Posterior vena cava (tissue), 2 donors: Measurements from ENCODE around the gene SLF1. TPM values are rescaled to one million over a fixed set of nuclear protein-coding genes. Genes with fewer than 3 reads are reported as not detected.

Experiments
- DNase-seq: peaks from one replicate; pipeline ENCODE4 v3.0.0-alpha.2; 2020; ENCODE audit warnings: low spot score
- intact Hi-C, 2 donors: fragments of 100-400 bp; cut with DNase I; formaldehyde crosslinking; loops; one replicate each; pipeline versions ENCODE4 v1.14.1 to v1.14.2; 2022 to 2023
- total RNA-seq, 2 donors: library from RNA; stranded (reverse); fragmentation: NEBNext Ultra II Directional; extraction: Animal tissue kit (Norgen Biotek cat#: 25700); gene quantifications; one replicate each; pipeline ENCODE4 v1.2.1, GENCODE V29; 2021
- donor health status: DM: yes; HTN: yes; CAD: no.
- donor health status: DM: yes; HTN: yes; CAD: no.

The SLF1 gene
- total RNA-seq, 2 donors from 2014 or later: 4.3 to 4.4 TPM

DNA sequence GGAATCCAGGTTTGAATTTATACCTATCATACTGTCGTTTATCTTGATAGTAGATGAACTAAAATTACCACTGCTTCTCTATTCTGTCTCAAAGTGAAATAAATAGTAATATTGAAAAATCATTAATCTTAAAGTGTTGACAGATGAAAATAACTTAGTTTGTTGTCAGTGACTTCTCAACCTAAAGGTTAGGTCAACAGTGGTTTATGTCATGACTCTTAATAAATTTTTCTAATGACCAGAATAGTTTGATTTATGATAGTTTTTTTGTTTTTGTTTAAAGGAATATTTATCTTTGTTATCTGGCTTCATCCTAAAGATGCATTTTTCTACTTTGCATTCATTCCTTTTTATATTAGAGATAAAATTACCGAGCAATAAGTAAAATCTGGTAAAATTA is 81.1 kb downstream of the SLF1 start:
- intact Hi-C loops: no loop called here
- DNase-seq: no peak

DNA sequence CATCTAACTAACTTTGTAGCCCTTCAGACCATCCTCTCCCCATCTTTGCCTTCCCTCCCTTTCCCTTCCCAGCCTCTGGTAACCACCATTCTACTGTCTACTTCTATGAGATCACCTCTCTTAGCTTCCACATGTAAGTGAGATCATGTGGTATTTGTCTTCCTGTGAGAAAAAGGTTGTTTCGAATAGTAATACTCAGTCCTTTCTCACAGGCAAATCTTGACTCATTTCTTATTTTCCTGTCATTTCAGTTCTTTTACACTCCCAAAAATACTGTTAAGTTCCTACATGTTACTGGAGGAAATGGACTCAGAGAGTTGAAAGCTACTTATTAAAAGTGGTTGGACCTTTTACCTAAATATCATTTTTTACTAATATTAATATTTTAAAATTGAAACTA is 82.1 kb downstream of the SLF1 start:
- DNase-seq: no peak
- intact Hi-C loops: no loop called here

- intact Hi-C loops: no loop called here
- no peak for DNase-seq
These were observed 84.3 kb downstream of the SLF1 start for GRCh38 chr5:94702729-94703128.

GRCh38 chr5:94705427-94705826 is 87.0 kb downstream of the SLF1 start:
- DNase-seq: no peak
- intact Hi-C loops: no loop called here

DNA sequence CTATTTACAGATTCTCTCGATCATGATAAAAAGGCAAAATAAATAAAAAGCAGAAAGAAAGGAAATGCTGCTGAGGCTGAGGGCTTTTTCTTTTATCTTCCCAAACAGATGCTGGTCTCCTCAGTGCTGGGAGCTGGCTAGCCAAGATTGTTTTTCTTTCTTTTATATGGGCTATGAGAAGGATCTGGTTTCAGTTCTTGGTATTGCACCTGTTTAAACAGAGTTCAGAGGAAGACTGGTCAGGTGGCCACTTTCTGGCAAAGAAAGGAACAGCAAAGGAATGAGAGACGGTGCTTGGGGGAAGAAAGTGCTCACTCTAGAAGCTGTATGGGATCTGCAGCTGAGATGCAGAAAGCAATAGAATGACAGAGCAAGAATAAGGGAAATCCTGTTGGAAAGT is 88.9 kb downstream of the SLF1 start:
- intact Hi-C loops: no loop called here
- DNase-seq: no peak

GRCh38 chr5:94709277-94709676 is 90.8 kb downstream of the SLF1 start:
- intact Hi-C loops: no loop called here
- no peak for DNase-seq

DNA sequence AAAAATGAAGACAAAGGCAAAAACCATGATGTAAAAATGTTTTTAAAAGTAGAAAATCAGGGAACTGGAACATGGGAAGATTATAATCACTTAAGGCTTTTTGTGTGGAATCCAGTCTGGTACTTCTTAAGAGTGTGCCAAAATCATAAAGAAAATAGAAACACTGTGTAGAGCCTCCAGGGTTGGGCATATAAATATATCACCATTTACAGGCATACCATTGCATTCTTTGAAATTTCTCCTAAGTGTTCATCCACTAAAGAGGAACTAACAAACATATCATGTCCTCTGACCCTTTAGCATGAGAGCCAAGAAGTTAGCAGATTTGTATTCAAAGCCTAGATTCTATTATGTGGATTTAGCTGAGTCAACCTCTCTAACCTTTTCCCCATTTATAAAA is 93.3 kb downstream of the SLF1 start:
- DNase-seq: no peak
- intact Hi-C loops: no loop called here

GRCh38 chr5:94715768-94716167 is 97.3 kb downstream of the SLF1 start:
- no peak for DNase-seq
- intact Hi-C loops: no loop called here

GRCh38 chr5:94725142-94725541 is 106.7 kb downstream of the SLF1 start:
- DNase-seq: no peak
- intact Hi-C loops: loop anchor here in 1 of 2 donors (10.0 kb wide), 1 partner anchor 320 kb away; no protein-coding TSS in a partner anchor

DNA sequence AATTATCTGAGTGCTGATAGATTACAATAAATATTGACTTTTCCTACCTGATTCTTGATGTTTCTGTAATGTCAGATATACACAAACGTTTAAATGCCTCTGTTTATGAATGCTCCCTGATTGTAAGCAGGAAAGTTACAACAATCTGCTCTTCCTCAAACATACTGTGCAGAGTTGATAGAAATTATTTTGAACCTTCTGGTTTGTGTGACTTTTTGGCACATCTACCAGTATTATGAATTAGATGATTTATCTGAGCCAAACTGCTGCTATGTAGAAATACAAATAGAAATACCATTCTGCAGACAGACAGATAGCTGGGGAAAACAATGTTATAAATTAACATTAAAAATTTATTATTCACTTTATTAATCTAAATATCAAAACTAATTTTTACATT is 113.0 kb downstream of the SLF1 start:
- DNase-seq: no peak
- intact Hi-C loops: no loop called here

DNA sequence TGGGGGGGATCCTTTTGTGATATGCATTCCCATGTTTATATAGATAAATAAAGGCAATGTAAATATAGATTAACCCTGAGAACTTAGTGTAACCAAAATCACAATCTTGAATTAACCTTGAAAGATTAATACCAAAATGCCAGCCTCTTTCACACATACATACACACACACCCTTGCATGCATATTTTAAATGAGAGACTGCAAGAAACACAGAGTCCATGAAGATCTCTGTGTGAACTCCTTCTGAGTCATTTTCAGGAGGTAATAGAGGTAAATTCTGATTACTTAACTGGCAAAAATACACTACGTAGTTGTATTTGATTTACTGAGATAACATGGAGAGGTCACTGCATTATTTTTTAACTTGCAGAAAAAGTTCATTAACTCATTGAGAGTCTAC is 118.0 kb downstream of the SLF1 start:
- intact Hi-C loops: no loop called here
- no peak for DNase-seq

DNA sequence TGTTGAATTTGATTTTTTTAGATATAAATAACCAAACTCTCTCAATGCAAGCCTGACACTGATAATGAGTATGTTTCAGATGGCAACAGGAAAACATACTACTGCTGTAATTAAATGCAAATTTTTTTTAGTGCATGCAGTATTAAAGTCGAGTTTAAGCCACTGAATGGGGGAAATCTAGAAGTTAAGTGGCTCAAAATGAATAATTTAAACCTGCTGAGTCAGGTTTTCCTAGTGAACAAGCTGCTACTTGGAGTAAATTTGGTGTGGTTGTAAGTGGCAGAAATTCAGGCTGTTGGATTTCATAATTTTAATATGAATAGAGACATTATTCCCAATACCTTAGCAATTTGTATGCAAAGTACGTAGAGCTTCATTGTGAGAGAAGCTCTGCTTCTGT is 121.8 kb downstream of the SLF1 start:
- DNase-seq: no peak
- intact Hi-C loops: no loop called here

GRCh38 chr5:94742852-94743251 is 124.4 kb downstream of the SLF1 start:
- DNase-seq: no peak
- intact Hi-C loops: no loop called here

DNA sequence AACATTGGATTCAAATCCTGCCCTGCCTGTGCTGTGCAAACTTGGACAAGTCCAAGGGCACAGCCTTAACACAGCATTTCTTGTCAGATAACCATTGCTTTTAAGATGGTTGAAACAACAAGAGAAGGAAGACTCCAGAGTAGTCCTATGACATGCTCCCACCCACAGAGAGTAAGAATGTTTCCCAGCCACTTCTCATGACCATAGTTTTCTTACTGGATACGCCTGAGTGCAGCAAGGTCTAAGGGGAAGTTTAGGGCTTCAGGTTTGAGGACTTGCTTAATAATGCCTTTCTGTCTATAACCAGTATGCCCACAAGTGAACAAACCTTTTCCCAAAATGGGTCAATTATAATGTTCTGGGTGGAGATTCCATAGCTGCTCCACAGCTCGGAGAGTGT is 126.4 kb downstream of the SLF1 start:
- intact Hi-C loops: no loop called here
- DNase-seq: no peak

GRCh38 chr5:94745786-94746730 is 127.6 kb downstream of the SLF1 start:
- DNase-seq: no peak
- intact Hi-C loops: no loop called here

DNA sequence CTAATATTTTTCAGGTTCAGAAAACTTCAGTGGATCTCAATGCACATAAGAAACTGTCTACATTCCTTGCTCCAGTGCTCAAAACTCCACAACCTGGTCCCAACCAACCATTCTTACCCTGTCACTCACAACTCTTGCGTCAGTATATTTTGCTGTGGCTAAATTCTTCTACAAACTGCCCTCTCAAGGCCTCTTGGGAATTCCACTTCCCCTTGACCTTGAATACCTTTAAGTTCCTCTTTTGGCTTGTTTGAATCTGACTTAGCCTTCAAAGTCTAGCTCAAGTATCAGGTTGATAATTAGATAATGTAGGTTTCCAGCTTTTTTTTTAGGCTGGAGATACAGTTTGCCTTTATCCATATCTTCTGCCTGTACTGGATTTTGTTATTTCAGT is 128.3 kb downstream of the SLF1 start:
- no peak for DNase-seq
- intact Hi-C loops: no loop called here

Other genes with a start within 250 kb of the SLF1 start
- 1 to 10 TPM; 4.7 to 4.8 TPM for gene KIAA0825, start 65 bp upstream of the SLF1 start, total RNA-seq